SJCRH30 (cell line): ENCODE results near the gene SPAST. TPM values are rescaled to one million over a fixed set of nuclear protein-coding genes. Genes with fewer than 3 reads are reported as not detected.
"Not testable (repeated sequence)": the region's sequence is repeated elsewhere in the genome, so short reads cannot be mapped to it uniquely, and the experiment has no call there.

Experiments
- DNase-seq, 2 experiments: peaks; one replicate each; pipeline ENCODE4 v3.0.0-alpha.2; 2015 to 2020
- H3K27ac ChIP-seq: fragments of 250-450 bp; sonication (Bioruptor Pico); 2 replicates; pipeline ENCODE4 v1.5.1; 2020; ENCODE audit warnings: mild to moderate bottlenecking, moderate library complexity
- H3K27me3 ChIP-seq: fragments of 250-450 bp; sonication (Bioruptor Pico); 2 replicates; pipeline ENCODE4 v1.5.1; 2020; ENCODE audit warnings: mild to moderate bottlenecking, moderate library complexity
- H3K36me3 ChIP-seq: fragments of 250-450 bp; sonication (Bioruptor Pico); 2 replicates; pipeline ENCODE4 v1.5.1; 2020; ENCODE audit warnings: mild to moderate bottlenecking, moderate library complexity
- H3K4me1 ChIP-seq: fragments of 250-450 bp; sonication (Bioruptor Pico); 2 replicates; pipeline ENCODE4 v1.5.1; 2020; ENCODE audit warnings: mild to moderate bottlenecking, moderate library complexity
- H3K4me3 ChIP-seq: fragments of 250-450 bp; sonication (Bioruptor Pico); 2 replicates; pipeline ENCODE4 v1.5.1; 2020; ENCODE audit warnings: mild to moderate bottlenecking, moderate library complexity
- H3K9me3 ChIP-seq: fragments of 250-450 bp; sonication (Bioruptor Pico); replicated peaks from 2 replicates; pipeline ENCODE4 v1.5.1; 2020; ENCODE audit warnings: mild to moderate bottlenecking, moderate library complexity
- total RNA-seq: library from RNA; depleted of rRNA; stranded (reverse); fragments of >200 nt; shearing (Covaris generic); gene quantifications from 2 replicates; pipeline ENCODE4 v1.2.3, GENCODE V29; 2014

The SPAST gene
- total RNA-seq, 1 experiment from 2014 or later: 41.0 TPM

- H3K27ac ChIP-seq: no peak overlapping the region
- H3K9me3 ChIP-seq: no peaks in the 10 kb centered on the region
- peaks cover 9% of the 10 kb centered on the region; the same call in 1 of the 2 replicates for H3K36me3 ChIP-seq
- DNase-seq: no peak
- H3K4me3 ChIP-seq: no peak overlapping the region
- no peaks in the 10 kb centered on the region for H3K27me3 ChIP-seq
- no peaks in the 10 kb centered on the region for H3K4me1 ChIP-seq
Measured at GRCh38 chr2:32067549-32067948, 4.2 kb downstream of the SPAST start.

GRCh38 chr2:32074134-32074506, 10.8 kb downstream of the SPAST start:
- Histone ChIP-seq H3K9me3 (no peaks in the 10 kb centered on the region), H3K36me3 (peaks cover 9% of the 10 kb centered on the region; the same call in 1 of the 2 replicates), H3K4me3 (no peak overlapping the region), H3K27ac (no peak overlapping the region), H3K27me3 (no peaks in the 10 kb centered on the region), H3K4me1 (no peaks in the 10 kb centered on the region)
- DNase-seq: no peak

- Histone ChIP-seq H3K4me1 (no peaks in the 10 kb centered on the region), H3K4me3 (no peak overlapping the region), H3K27me3 (no peaks in the 10 kb centered on the region), H3K9me3 (no peaks in the 10 kb centered on the region; the same call in 1 of the 2 replicates), H3K36me3 (peaks cover 7% of the 10 kb centered on the region), H3K27ac (no peak overlapping the region)
- no peak for DNase-seq
Measured at GRCh38 chr2:32095671-32096070, 32.3 kb downstream of the SPAST start.

- Histone ChIP-seq H3K27ac (no peak overlapping the region), H3K4me1 (no peaks in the 10 kb centered on the region), H3K4me3 (no peak overlapping the region), H3K36me3 (peaks cover 14% of the 10 kb centered on the region), H3K9me3 (peaks cover 7% of the 10 kb centered on the region; the same call in 1 of the 2 replicates), H3K27me3 (no peaks in the 10 kb centered on the region)
- DNase-seq: no peak
Measured at GRCh38 chr2:32108111-32108510, 44.8 kb downstream of the SPAST start.

GRCh38 chr2:32118055-32118454, 54.7 kb downstream of the SPAST start:
- Histone ChIP-seq H3K27me3 (no peaks in the 10 kb centered on the region), H3K4me3 (no peak overlapping the region), H3K4me1 (no peaks in the 10 kb centered on the region), H3K36me3 (peaks cover 33% of the 10 kb centered on the region), H3K9me3 (no peaks in the 10 kb centered on the region; the same call in 1 of the 2 replicates), H3K27ac (no peak overlapping the region)
- DNase-seq: no peak

GRCh38 chr2:32119161-32119560, 55.8 kb downstream of the SPAST start:
- Histone ChIP-seq H3K27ac (no peak overlapping the region), H3K4me3 (no peak overlapping the region), H3K27me3 (no peaks in the 10 kb centered on the region), H3K4me1 (no peaks in the 10 kb centered on the region), H3K9me3 (no peaks in the 10 kb centered on the region; the same call in 1 of the 2 replicates), H3K36me3 (peaks cover 34% of the 10 kb centered on the region)
- no peak for DNase-seq

- peaks cover 19% of the 10 kb centered on the region for H3K36me3 ChIP-seq
- no peaks in the 10 kb centered on the region for H3K4me1 ChIP-seq
- H3K27ac ChIP-seq: no peak overlapping the region
- H3K27me3 ChIP-seq: no peaks in the 10 kb centered on the region
- no peaks in the 10 kb centered on the region for H3K9me3 ChIP-seq
- no peak overlapping the region for H3K4me3 ChIP-seq
- no peak for DNase-seq
Measured at GRCh38 chr2:32124660-32125059, 61.3 kb downstream of the SPAST start.

GRCh38 chr2:32128636-32129035, 65.3 kb downstream of the SPAST start:
- no peak overlapping the region for H3K4me3 ChIP-seq

GRCh38 chr2:32129086-32129485, 65.7 kb downstream of the SPAST start:
- Histone ChIP-seq H3K27me3 (no peaks in the 10 kb centered on the region), H3K4me3 (no peak overlapping the region), H3K9me3 (no peaks in the 10 kb centered on the region), H3K36me3 (peaks cover 13% of the 10 kb centered on the region), H3K4me1 (no peaks in the 10 kb centered on the region), H3K27ac (no peak overlapping the region)
- DNase-seq: no peak

More at GRCh38 chr2:32128636-32129035, 65.3 kb downstream of the SPAST start:
- Histone ChIP-seq H3K9me3 (no peaks in the 10 kb centered on the region), H3K36me3 (peaks cover 13% of the 10 kb centered on the region), H3K27ac (no peak overlapping the region), H3K27me3 (no peaks in the 10 kb centered on the region), H3K4me1 (no peaks in the 10 kb centered on the region)
- no peak for DNase-seq

- no peaks in the 10 kb centered on the region; the same call in 1 of the 2 replicates for H3K9me3 ChIP-seq
- peaks cover 12% of the 10 kb centered on the region for H3K4me1 ChIP-seq
- H3K4me3 ChIP-seq: no peak overlapping the region
- H3K27me3 ChIP-seq: no peaks in the 10 kb centered on the region
- H3K27ac ChIP-seq: peak overlapping the region; percentile 57
- peak; percentile 45 to 55 for DNase-seq
- peaks cover 22% of the 10 kb centered on the region for H3K36me3 ChIP-seq
Measured at GRCh38 chr2:32135409-32135808, 72.1 kb downstream of the SPAST start.

- peaks cover 22% of the 10 kb centered on the region for H3K36me3 ChIP-seq
- peak in 1 of 2 experiments; percentile 49 for DNase-seq
- H3K4me1 ChIP-seq: peaks cover 12% of the 10 kb centered on the region
- no peaks in the 10 kb centered on the region for H3K27me3 ChIP-seq
- peak overlapping the region; percentile 57 for H3K27ac ChIP-seq
- no peak overlapping the region for H3K4me3 ChIP-seq
- no peaks in the 10 kb centered on the region; the same call in 1 of the 2 replicates for H3K9me3 ChIP-seq
Measured at GRCh38 chr2:32136097-32136496, 72.7 kb downstream of the SPAST start.

- not testable (repeated sequence) for H3K4me1 ChIP-seq, H3K27ac ChIP-seq, H3K4me3 ChIP-seq, DNase-seq, H3K9me3 ChIP-seq, H3K27me3 ChIP-seq
- peaks cover 30% of the 10 kb centered on the region for H3K36me3 ChIP-seq
Measured at GRCh38 chr2:32151544-32151943, 88.2 kb downstream of the SPAST start.

GRCh38 chr2:32159678-32160077, 96.3 kb downstream of the SPAST start:
- Histone ChIP-seq H3K27me3 (no peaks in the 10 kb centered on the region), H3K36me3 (peaks cover 6% of the 10 kb centered on the region; the same call in 1 of the 2 replicates), H3K27ac (no peak overlapping the region), H3K4me1 (no peaks in the 10 kb centered on the region), H3K9me3 (no peaks in the 10 kb centered on the region), H3K4me3 (no peak overlapping the region)
- DNase-seq: no peak

GRCh38 chr2:32161296-32161695, 97.9 kb downstream of the SPAST start:
- H3K27ac ChIP-seq: no peak overlapping the region
- no peak overlapping the region for H3K4me3 ChIP-seq
- H3K4me1 ChIP-seq: no peaks in the 10 kb centered on the region
- H3K9me3 ChIP-seq: no peaks in the 10 kb centered on the region
- H3K36me3 ChIP-seq: no peaks in the 10 kb centered on the region
- DNase-seq: no peak
- no peaks in the 10 kb centered on the region for H3K27me3 ChIP-seq

- not testable (repeated sequence) for H3K4me1 ChIP-seq, H3K9me3 ChIP-seq, H3K4me3 ChIP-seq, H3K27me3 ChIP-seq, DNase-seq, H3K36me3 ChIP-seq, H3K27ac ChIP-seq
Measured at GRCh38 chr2:32164254-32164653, 100.9 kb downstream of the SPAST start.

- H3K4me1 ChIP-seq, H3K9me3 ChIP-seq, H3K27me3 ChIP-seq, H3K36me3 ChIP-seq: not testable (repeated sequence)
- peak overlapping the region; percentile 61 for H3K27ac ChIP-seq
- DNase-seq: peak in 1 of 2 experiments; percentile 10
- peak overlapping the region; percentile 76 for H3K4me3 ChIP-seq
Measured at GRCh38 chr2:32165027-32165347, 101.6 kb downstream of the SPAST start.
